T-helper 2 cell treated with Interferon-gamma antibody and Interleukin-4, amounts not matched to agents 100 ng/mL and 5 ng/mL, for 36 hours (primary cell): ENCODE measurements around the gene TFF1. TPM values are rescaled to one million over a fixed set of nuclear protein-coding genes. Genes with fewer than 3 reads are reported as not detected.
"Not testable (repeated sequence)": the region's sequence is repeated elsewhere in the genome, so short reads cannot be mapped to it uniquely, and the experiment has no call there.

ENCODE experiments used
- intact Hi-C: fragments of 100-400 bp; cut with micrococcal nuclease; formaldehyde crosslinking; loops from one replicate; pipeline ENCODE4 v1.15.1; 2023
- total RNA-seq: library from RNA; stranded (reverse); gene quantifications from 2 replicates; pipeline ENCODE4 v1.2.3, GENCODE V29; 2022

The TFF1 gene
- total RNA-seq = not detected in 2 replicates

DNA sequence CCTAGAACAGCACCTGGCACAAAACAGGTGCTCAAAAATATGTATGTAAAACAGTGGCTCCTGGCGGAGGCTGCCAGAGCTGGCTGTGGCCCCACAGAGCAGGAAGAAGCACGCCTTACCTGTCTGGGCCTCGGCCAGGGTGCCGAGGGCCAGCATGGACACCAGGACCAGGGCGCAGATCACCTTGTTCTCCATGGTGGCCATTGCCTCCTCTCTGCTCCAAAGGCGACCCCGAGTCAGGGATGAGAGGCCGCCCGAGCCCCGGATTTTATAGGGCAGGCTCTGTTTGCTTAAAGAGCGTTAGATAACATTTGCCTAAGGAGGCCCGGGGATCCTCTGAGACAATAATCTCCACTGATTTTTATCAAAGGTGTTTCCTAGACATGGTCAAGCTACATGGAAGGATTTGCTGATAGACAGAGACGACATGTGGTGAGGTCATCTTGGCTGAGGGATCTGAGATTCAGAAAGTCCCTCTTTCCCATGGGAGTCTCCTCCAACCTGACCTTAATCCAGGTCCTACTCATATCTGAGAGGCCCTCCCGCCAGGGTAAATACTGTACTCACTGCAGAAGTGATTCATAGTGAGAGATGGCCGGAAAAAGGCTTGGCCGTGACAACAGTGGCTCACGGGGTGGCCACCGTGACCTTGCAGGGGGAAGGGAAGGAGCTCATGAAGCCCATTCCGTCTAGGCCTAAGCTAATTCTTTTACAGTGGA lies at the start of gene TFF1:
Gene TFF1 (minus strand): TSS at position 244 of the 719 bp plus-strand sequence. CDS start 40 bp downstream, at position 204.
- intact Hi-C loops = no loop called here

- intact Hi-C loops = loop anchor here (1.0 kb wide), 1 partner anchor 12 kb away; the partner anchor contains the start of gene UBASH3A
Measured at GRCh38 chr21:42414928-42415769, 48.8 kb upstream of the TFF1 start.

DNA sequence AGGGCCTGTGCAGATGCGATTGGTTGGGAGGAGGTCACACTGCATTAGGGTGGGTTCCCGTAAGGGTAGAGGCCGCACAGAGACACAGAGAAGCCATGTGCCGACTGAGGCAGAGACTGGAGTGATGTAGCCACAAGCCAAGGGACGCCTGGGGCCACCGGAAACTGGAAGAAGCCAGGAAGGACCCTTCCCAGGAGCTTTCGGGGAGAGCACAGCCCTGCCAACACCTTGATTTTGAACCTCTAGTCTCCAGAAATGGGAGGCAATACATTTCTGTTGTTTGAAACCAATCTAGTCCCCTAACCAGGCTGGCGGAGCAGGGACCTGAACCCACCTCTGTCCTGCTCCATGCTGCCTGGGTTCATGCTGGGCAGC lies 48.2 kb upstream of the TFF1 start:
- intact Hi-C loops = loop anchor here (1.0 kb wide), 1 partner anchor 11 kb away; the partner anchor contains the start of gene UBASH3A

- intact Hi-C loops = loop anchor here (1.0 kb wide), 1 partner anchor 11 kb away; the partner anchor contains the start of gene UBASH3A
Measured at GRCh38 chr21:42414066-42414465, 47.7 kb upstream of the TFF1 start.

DNA sequence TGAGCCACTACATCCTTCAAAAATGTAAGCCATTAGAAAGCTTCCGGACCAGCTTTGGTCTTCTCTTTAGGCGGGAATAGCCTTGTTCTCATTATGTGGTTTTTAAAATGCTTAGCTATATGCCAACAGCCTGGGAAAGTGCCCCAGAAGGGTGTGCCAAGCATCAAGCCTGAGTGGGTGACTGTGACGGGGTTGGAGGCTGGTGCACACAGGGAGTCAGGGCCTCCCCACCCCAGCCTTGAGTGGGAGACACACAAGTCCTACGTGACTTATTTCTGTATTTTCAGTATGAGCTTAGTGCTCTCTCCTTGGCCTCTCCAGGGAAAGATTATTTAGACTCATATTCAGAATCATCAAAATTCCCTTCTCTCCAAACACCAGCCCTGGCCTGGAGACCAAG lies 47.2 kb upstream of the TFF1 start:
- intact Hi-C loops = no loop called here

DNA sequence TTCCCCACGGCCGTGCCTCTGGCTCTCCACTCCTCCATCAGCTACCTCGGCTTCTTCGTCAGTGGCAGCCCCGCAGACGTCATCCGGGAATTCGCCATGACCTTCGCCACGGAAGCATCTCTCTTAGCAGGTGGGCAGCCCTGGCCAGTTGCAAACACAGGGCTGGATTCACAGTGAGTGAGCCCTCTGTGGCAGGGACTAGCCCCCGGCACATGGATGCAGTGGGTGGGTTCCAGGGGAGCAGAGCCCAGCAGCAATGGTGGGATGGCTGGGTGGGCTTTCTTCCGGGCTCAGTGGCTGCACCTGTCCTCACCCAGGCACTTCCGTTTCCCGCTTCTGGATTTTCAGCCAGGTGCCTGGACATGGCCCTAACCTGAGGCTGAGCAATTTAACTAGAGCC lies 46.8 kb upstream of the TFF1 start:
- intact Hi-C loops = no loop called here

DNA sequence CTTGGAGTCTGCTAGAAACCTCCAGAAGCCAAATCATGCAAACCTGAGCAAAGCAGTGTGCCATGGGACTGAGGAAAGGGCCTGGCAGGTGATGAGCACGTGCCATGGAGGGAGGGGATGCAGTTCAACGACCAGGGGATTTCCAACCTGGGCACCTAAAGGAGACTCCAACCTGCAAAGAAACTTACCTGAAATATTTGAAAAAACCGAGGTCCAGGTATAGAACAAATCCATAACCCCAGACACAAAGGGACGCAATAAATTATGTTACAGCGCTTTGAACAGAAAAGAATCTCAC lies 46.2 kb upstream of the TFF1 start:
- intact Hi-C loops = no loop called here

DNA sequence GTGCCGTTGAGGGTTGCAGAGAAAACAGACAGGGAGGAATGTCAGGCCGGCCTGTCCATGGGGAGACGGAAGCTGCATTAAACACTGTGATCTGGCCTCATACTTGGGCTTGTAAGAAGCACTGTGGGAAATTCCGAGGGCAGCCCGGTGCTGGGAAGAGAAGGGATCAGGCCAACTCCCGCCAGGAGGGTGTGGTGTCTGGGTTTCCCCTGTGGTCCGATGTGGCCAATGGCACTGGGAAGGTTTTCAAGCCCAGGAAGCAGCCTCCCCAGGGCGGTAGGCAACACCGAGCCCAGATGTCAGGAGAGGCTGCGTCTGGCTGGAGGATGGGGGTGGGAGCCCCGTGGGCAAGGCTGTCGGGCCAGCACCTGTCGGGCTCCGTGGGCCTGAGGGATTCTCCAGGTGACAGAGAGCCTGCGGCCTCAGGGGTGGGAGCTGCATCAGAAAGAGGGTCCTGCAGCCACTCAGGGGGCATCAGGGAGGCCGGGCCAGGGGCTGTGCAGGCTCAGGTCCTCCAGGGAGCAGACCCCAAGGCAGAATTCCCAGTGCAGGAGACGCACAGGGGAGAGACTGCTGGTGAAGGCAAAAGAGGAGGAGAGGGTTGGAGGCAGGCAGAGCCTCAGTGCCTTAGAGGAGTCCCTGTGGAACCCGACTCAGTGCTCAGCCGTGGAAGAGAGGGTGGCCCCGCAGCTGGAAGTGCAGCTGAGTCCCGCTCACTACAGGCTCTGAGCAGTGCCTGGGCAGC lies 45.7 kb upstream of the TFF1 start:
- intact Hi-C loops = no loop called here

GRCh38 chr21:42411197-42411869 lies 45.0 kb upstream of the TFF1 start:
- intact Hi-C loops = no loop called here

DNA sequence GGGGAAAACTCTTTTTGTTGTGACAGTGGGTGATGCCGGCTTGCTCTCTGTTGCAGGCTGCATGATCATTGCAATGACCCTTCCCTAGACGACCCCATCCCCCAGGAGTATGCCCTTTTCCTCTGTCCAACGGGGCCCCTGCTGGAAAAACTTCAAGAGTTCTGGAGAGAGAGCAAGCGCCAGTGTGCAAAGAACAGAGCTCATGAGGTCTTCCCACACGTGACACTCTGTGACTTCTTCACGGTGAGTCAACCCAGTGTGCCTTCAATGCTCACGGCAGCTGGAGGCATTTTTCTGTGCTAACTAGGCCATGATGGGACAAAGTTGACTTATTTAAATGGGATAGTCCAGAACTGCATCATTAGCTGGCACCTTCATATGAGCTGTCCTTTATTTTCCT lies 43.0 kb upstream of the TFF1 start:
- intact Hi-C loops = no loop called here

DNA sequence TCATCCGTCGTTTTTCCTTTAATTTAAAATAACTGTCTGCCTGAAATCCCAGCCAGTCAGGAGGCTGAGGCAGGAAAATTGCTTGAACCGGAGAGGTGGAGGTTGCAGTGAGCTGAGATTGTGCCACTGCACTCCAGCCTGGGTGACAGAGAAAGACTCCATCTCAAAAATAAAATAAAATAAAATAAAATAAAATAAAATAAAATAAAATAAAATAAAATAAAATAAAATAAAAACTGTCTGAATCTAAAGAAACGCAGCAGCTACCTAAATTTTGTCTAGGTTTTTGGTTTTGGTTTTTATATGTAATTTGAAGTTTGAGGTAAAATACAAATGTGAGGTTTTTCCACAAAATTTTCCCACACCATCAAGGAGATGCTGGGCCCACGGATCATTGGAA lies 42.4 kb upstream of the TFF1 start:
- intact Hi-C loops = not testable (repeated sequence)

GRCh38 chr21:42407476-42407875 lies 41.1 kb upstream of the TFF1 start:
- intact Hi-C loops = no loop called here

DNA sequence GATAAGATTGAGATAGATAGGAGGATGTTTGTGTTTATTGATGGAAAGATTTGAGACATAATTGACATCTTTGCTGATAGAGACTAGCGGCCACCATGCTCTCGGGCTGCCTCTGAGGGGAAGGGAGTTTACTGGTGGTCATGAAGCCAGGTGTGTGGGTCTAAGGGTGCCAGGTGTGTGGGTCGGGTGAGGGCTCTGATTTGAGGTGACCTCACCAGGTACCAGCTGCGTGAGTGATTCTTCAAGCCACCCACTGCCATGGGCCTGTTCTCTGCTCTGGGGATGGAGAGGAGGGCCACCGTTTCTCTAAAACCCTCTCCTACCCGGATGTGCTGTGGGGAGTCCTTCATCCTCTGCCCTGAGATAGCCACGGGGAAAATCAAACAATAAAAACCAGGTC lies 40.5 kb upstream of the TFF1 start:
- intact Hi-C loops = no loop called here

DNA sequence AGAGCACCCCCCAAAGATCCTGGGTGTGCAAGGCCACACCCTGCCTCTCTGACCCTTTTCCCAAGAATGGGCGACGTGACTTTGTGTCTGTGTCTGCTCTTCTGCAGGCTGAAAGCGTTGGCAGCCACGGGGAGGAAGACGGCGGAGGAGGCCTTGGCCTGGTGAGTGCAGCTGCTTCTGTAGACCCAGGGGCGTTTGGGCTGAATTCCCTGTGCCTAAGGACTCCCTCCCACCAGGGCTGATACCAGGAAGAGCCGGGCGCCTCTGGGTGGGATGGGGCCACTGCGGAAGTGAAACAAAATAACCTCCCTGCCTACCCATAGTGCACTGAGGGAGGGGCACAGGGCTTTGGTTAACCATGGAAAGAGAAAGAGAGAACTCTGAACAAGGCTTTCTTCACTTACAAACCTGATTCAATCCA lies 39.9 kb upstream of the TFF1 start:
- intact Hi-C loops = no loop called here

GRCh38 chr21:42405064-42406013 lies 39.0 kb upstream of the TFF1 start:
- intact Hi-C loops = loop anchor here (2.0 kb wide), 1 partner anchor 45 kb away; no protein-coding TSS in a partner anchor

DNA sequence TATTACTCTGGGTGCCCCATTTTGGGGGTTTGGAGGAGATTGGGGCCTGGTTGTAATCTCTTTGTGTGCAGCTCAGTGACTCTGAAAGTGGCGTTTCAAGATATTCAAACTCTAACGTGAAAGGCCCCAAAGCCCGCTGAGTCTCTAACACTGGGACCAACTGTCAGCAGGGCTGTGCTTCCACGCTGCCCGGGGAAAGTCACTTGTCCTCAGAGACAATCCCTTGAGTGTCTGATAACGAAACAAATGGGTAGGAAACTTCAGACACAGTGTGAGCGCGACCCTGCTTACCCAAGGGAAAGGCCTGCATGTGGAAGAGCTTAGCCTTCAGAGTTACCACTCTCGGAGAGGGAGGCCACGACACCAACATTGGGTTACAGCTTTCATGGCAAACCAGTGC lies 38.2 kb upstream of the TFF1 start:
- intact Hi-C loops = loop anchor here (2.0 to 5.0 kb wide), 3 partner anchors 46 to 172 kb away; no protein-coding TSS in a partner anchor

DNA sequence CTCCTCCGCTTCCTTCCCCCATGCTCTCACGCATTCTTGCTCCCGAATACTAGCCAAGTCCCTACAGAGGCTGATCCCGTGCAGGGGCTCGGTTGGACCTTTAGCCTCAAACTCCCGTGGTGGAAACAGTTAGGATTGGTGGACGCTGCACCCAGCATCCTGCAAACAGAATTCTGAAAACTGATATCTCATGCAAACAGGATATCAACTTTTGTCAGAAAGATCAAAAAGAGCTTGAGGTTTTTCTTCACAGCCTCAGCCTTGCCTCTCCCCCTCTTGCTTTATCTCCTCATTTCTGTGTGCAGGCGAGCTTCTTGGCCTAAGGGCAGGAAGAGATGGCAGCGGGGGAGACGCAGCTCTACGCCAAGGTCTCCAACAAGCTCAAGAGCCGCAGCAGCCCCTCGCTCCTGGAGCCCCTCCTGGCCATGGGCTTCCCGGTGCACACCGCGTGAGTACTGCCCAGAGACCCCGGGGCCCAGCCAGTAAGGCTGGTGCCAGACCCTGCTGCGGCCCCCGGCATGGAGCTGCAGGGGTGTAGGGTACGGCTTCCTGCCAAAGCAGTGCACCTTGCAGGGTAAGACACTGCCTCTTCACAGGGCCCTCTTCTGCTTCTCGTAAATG lies 37.4 kb upstream of the TFF1 start, which contains the start of gene UBASH3A:
Gene UBASH3A (plus strand): TSS at position 292 of the 621 bp plus-strand sequence. CDS start 44 bp downstream, at position 336.
- intact Hi-C loops = loop anchor here (1.0 to 5.0 kb wide), 6 partner anchors 10 to 171 kb away; no protein-coding TSS in a partner anchor

DNA sequence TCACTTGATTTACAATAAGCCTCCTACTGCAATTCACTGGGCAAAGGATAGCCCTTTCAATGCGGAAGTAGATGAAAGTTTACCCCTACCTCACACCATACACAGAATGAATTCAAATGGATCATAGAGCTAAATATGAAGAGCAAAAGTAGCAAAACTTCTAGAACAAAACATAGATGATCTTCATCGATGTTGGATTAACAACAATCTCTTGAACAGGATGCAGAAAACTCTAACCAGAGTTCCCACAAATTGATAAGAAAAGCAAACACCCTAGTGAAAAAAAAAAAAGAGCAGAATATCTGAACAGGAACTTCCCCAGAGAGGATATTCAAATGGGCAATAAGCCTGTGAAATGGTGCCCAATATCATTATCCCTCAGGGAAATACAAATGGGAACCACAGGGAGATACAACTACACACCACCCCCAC lies 35.5 kb upstream of the TFF1 start:
- intact Hi-C loops = loop anchor here (5.0 kb wide), 2 partner anchors 65 to 170 kb away; no protein-coding TSS in a partner anchor

- intact Hi-C loops = loop anchor here (5.0 kb wide), 2 partner anchors 64 to 169 kb away; no protein-coding TSS in a partner anchor
Measured at GRCh38 chr21:42401154-42401553, 34.8 kb upstream of the TFF1 start.
